Loucy (cell line): ENCODE data around the gene C9orf85.

ENCODE experiments used
- H2AFZ ChIP-seq: fragments of 200-600 bp; sonication (generic); 2 replicates; pipeline ENCODE4 v1.6.0; 2016; ENCODE audit warnings: antibody characterized with exemption, mild to moderate bottlenecking, low read length, moderate library complexity
- H3F3A ChIP-seq: fragments of 200-600 bp; 2 replicates; pipeline ENCODE4 v1.6.0; 2016; ENCODE audit warnings: antibody characterized with exemption, low read depth, mild to moderate bottlenecking
- H3K27me3 ChIP-seq: fragments of 200-600 bp; sonication (generic); 2 replicates; pipeline ENCODE4 v1.6.1; 2014; ENCODE audit warnings: low read length, mild to moderate bottlenecking; ENCODE audit not compliant: insufficient read depth, poor library complexity, severe bottlenecking
- H3K36me3 ChIP-seq: fragments of 200-600 bp; sonication (generic); 2 replicates; pipeline ENCODE4 v1.6.1; 2016; ENCODE audit warnings: low read length; ENCODE audit not compliant: insufficient read depth
- H3K4me1 ChIP-seq: fragments of 200-600 bp; sonication (generic); 2 replicates; pipeline ENCODE4 v1.5.1; 2014; ENCODE audit warnings: low read length, mild to moderate bottlenecking; ENCODE audit not compliant: insufficient read depth, poor library complexity, severe bottlenecking
- H3K4me2 ChIP-seq: fragments of 200-600 bp; sonication (generic); 2 replicates; pipeline ENCODE4 v1.6.0; 2014; ENCODE audit warnings: antibody characterized with exemption, low read length, low read depth, mild to moderate bottlenecking; ENCODE audit not compliant: poor library complexity, severe bottlenecking
- H3K4me3 ChIP-seq: fragments of 200-600 bp; sonication (generic); 2 replicates; pipeline ENCODE4 v1.5.1; 2014; ENCODE audit warnings: low read length, mild to moderate bottlenecking, mixed read lengths; ENCODE audit not compliant: poor library complexity, severe bottlenecking
- H3K79me2 ChIP-seq: fragments of 200-600 bp; sonication (generic); 2 replicates; pipeline ENCODE4 v1.6.1; 2014; ENCODE audit warnings: low read length; ENCODE audit not compliant: insufficient read depth
- H3K9ac ChIP-seq: fragments of 200-600 bp; sonication (generic); 2 replicates; pipeline ENCODE4 v1.6.0; 2014; ENCODE audit warnings: mild to moderate bottlenecking, low read depth, low read length, moderate library complexity; ENCODE audit not compliant: poor library complexity, severe bottlenecking
- H3K9me2 ChIP-seq: fragments of 200-600 bp; sonication (generic); replicated peaks from 2 replicates; pipeline ENCODE4 v1.6.1; 2016; ENCODE audit warnings: low read depth, low read length, mixed read lengths
- H3K9me3 ChIP-seq: fragments of 200-600 bp; sonication (generic); 2 replicates; pipeline ENCODE4 v1.6.1; 2014; ENCODE audit warnings: mild to moderate bottlenecking, antibody characterized with exemption, low read length, low read depth; ENCODE audit not compliant: insufficient read depth
- H4K20me1 ChIP-seq: fragments of 200-600 bp; sonication (generic); 2 replicates; pipeline ENCODE4 v1.6.0; 2014; ENCODE audit warnings: antibody characterized with exemption, low read length, mild to moderate bottlenecking; ENCODE audit not compliant: insufficient read depth, poor library complexity, severe bottlenecking
- EZH2phosphoT487 ChIP-seq: fragments of 200-600 bp; IDR thresholded peaks from 2 replicates; pipeline ENCODE4 v1.6.1; 2018; ENCODE audit warnings: antibody characterized with exemption, mild to moderate bottlenecking, moderate library complexity, borderline replicate concordance
- TF ChIP-seq, protein P1 (sequence below): fragments of 200-600 bp; sonication (generic); conservative IDR thresholded peaks from 2 replicates; pipeline ENCODE4 v1.5.1; 2014; ENCODE audit warnings: mild to moderate bottlenecking, antibody characterized with exemption, low read length

The C9orf85 gene

DNA sequence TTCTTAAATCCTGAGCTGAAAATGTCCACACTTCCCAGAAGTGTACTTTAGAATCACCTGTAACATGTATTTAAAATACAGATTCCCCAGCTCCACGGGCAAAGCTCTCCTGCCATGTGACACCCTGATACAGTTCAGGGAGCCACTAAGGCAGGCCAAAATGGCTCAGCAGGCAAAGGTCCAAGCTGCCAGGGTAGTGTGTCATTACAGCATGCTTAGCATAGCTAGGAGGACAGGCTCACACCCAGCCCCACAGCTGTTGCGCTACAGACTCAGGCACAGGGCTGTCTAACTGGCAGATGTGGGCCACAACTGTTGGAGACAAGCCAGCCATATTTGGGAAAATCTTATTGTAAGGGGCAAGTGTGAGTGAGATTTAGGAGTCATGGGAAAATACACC is 73.0 kb downstream of the C9orf85 start:
- H3F3A ChIP-seq, result no peaks in the 10 kb centered on the region
- H3K36me3 ChIP-seq, result no peaks in the 10 kb centered on the region
- H3K4me2 ChIP-seq, result no peak overlapping the region
- H3K79me2 ChIP-seq, result no peaks in the 10 kb centered on the region
- H3K9me3 ChIP-seq, result no peaks in the 10 kb centered on the region
- H3K9ac ChIP-seq, result no peak overlapping the region
- no peaks in the 10 kb centered on the region for H3K27me3 ChIP-seq
- H3K4me3 ChIP-seq, result no peak overlapping the region
- no peaks in the 10 kb centered on the region for H4K20me1 ChIP-seq
- TF ChIP-seq, protein P1, sequence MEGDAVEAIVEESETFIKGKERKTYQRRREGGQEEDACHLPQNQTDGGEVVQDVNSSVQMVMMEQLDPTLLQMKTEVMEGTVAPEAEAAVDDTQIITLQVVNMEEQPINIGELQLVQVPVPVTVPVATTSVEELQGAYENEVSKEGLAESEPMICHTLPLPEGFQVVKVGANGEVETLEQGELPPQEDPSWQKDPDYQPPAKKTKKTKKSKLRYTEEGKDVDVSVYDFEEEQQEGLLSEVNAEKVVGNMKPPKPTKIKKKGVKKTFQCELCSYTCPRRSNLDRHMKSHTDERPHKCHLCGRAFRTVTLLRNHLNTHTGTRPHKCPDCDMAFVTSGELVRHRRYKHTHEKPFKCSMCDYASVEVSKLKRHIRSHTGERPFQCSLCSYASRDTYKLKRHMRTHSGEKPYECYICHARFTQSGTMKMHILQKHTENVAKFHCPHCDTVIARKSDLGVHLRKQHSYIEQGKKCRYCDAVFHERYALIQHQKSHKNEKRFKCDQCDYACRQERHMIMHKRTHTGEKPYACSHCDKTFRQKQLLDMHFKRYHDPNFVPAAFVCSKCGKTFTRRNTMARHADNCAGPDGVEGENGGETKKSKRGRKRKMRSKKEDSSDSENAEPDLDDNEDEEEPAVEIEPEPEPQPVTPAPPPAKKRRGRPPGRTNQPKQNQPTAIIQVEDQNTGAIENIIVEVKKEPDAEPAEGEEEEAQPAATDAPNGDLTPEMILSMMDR, result no peak
- TF ChIP-seq EZH2phosphoT487, result no peak
- H2AFZ ChIP-seq, result no peak overlapping the region
- H3K9me2 ChIP-seq, result no peaks in the 10 kb centered on the region
- H3K4me1 ChIP-seq, result no peaks in the 10 kb centered on the region

DNA sequence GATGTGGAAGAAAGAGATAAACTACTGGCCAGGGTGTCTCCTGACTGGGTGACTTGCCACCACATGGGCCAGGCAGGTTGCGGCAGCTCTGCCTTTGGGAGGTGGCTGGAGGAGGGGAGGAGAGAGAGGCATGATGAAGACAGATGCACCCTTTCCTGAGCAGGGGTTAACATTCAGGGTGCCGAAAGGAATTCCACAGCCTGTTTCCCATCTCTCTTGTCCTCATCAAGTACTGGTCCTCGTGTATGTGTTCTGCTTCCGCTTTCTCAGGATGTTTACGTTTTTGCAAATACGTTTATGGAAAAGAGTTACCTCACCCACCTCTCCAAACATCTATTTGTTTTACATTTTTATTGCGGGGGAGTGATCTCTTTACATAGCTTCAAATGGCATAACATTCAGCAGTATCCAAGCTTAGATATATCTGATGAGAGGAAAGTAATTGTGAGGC is 73.4 kb downstream of the C9orf85 start:
- Histone ChIP-seq H3K9me3 (no peaks in the 10 kb centered on the region), H3F3A (no peaks in the 10 kb centered on the region), H3K4me1 (no peaks in the 10 kb centered on the region), H3K36me3 (no peaks in the 10 kb centered on the region), H3K4me2 (no peak overlapping the region), H3K79me2 (no peaks in the 10 kb centered on the region), H3K9me2 (no peaks in the 10 kb centered on the region), H3K9ac (no peak overlapping the region), H3K4me3 (no peak overlapping the region), H4K20me1 (no peaks in the 10 kb centered on the region), H2AFZ (no peak overlapping the region), H3K27me3 (no peaks in the 10 kb centered on the region)
- TF ChIP-seq EZH2phosphoT487, result no peak
- TF ChIP-seq, protein P1, result no peak

DNA sequence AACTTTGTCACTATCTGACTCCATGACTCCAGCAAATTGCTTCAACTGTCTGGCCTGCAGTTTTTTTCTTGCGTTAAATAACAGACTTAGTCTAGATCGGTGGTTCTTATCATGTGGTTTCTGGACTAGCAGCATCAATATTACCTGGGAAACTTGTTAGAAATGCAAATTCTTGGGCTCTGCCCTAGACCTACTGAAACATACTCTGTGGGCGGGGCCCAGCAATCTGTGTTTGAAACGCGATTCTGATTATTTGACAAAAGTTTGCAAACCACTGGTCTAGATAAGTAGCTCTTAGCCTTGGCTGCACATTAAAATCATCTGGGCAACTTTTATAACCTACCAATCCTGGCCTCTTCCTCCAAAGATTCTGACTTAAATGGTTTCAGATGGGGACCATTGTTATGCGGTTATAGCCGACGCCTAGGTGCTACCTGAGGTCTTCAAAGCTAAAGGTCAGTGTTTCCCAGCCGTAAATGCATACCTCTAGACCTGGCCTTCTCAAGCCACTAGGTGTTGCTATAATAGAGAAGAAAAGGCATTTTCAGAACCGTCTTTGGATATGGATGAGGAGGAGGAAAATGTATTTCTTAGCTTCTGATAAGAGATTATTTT is 74.0 kb downstream of the C9orf85 start:
- H3K4me2 ChIP-seq, result no peak overlapping the region
- no peaks in the 10 kb centered on the region for H3K9me3 ChIP-seq
- no peaks in the 10 kb centered on the region for H3K36me3 ChIP-seq
- H3K9me2 ChIP-seq, result no peaks in the 10 kb centered on the region
- no peaks in the 10 kb centered on the region for H3K27me3 ChIP-seq
- no peak overlapping the region for H2AFZ ChIP-seq
- H4K20me1 ChIP-seq, result no peaks in the 10 kb centered on the region
- H3K79me2 ChIP-seq, result no peaks in the 10 kb centered on the region
- H3F3A ChIP-seq, result no peaks in the 10 kb centered on the region
- H3K9ac ChIP-seq, result no peak overlapping the region
- no peaks in the 10 kb centered on the region for H3K4me1 ChIP-seq
- H3K4me3 ChIP-seq, result no peak overlapping the region
- TF ChIP-seq, protein P1, result peak; percentile 37
- no peak for TF ChIP-seq EZH2phosphoT487
